MM.1S (cell line): ENCODE results near the gene EBP.

Experiments
- DNase-seq: peaks from one replicate; pipeline ENCODE4 v3.0.0-alpha.2; 2015
- H2AFZ ChIP-seq: fragments of 300-600 bp; sonication (generic); 2 replicates; pipeline ENCODE4 v1.6.0; 2016; ENCODE audit warnings: antibody characterized with exemption, low read length
- H3F3A ChIP-seq: fragments of 300-600 bp; sonication (generic); 2 replicates; pipeline ENCODE4 v1.6.1; 2016; ENCODE audit warnings: mild to moderate bottlenecking, antibody characterized with exemption, low read length, moderate library complexity, mixed read lengths; ENCODE audit not compliant: insufficient read depth
- H3K27ac ChIP-seq: fragments of 300-600 bp; sonication (generic); 2 replicates; pipeline ENCODE4 v1.5.1; 2016; ENCODE audit warnings: mild to moderate bottlenecking, low read length
- H3K27me3 ChIP-seq: fragments of 300-600 bp; sonication (generic); replicated peaks from 2 replicates; pipeline ENCODE4 v1.6.0; 2016; ENCODE audit warnings: low read length; ENCODE audit not compliant: insufficient read depth
- H3K36me3 ChIP-seq: fragments of 300-600 bp; sonication (generic); replicated peaks from 2 replicates; pipeline ENCODE4 v1.6.1; 2016; ENCODE audit warnings: mild to moderate bottlenecking, low read length, mixed read lengths; ENCODE audit not compliant: insufficient read depth
- H3K4me1 ChIP-seq: fragments of 300-600 bp; sonication (generic); 2 replicates; pipeline ENCODE4 v1.6.1; 2016; ENCODE audit warnings: low read length, mixed read lengths
- H3K4me2 ChIP-seq: fragments of 300-600 bp; sonication (generic); 2 replicates; pipeline ENCODE4 v1.6.0; 2016; ENCODE audit warnings: low read depth, low read length
- H3K4me3 ChIP-seq: fragments of 300-600 bp; sonication (generic); 2 replicates; pipeline ENCODE4 v1.5.1; 2016; ENCODE audit warnings: low read length, mixed read lengths
- H3K79me2 ChIP-seq: fragments of 300-600 bp; sonication (generic); 2 replicates; pipeline ENCODE4 v1.6.1; 2016; ENCODE audit warnings: mixed run types, low read length, mixed read lengths
- H3K9ac ChIP-seq: fragments of 300-600 bp; sonication (generic); 2 replicates; pipeline ENCODE4 v1.6.1; 2016; ENCODE audit warnings: low read length, mixed read lengths
- H3K9me2 ChIP-seq: fragments of 300-600 bp; sonication (generic); replicated peaks from 2 replicates; pipeline ENCODE4 v1.6.1; 2016; ENCODE audit warnings: mild to moderate bottlenecking, low read length, mixed read lengths; ENCODE audit not compliant: insufficient read depth
- H3K9me3 ChIP-seq: fragments of 300-600 bp; sonication (generic); replicated peaks from 2 replicates; pipeline ENCODE4 v1.6.1; 2016; ENCODE audit warnings: mild to moderate bottlenecking, low read length, mixed read lengths; ENCODE audit not compliant: insufficient read depth
- H4K20me1 ChIP-seq: fragments of 300-600 bp; sonication (generic); 2 replicates; pipeline ENCODE4 v1.6.1; 2016; ENCODE audit warnings: mild to moderate bottlenecking, low read length, moderate library complexity, mixed read lengths; ENCODE audit not compliant: insufficient read depth
- CTCF ChIP-seq: fragments of 300-600 bp; sonication (generic); IDR thresholded peaks from 2 replicates; pipeline ENCODE4 v1.5.1; 2016; ENCODE audit warnings: antibody characterized with exemption, low read length, mixed read lengths
- EZH2 ChIP-seq: fragments of 300-600 bp; sonication (generic); optimal IDR thresholded peaks from 2 replicates; pipeline ENCODE3; 2017; ENCODE audit warnings: low read depth, mild to moderate bottlenecking, antibody characterized with exemption, low read length, mixed read lengths
- EZH2phosphoT487 ChIP-seq: fragments of 300-600 bp; sonication (generic); IDR thresholded peaks from 2 replicates; pipeline ENCODE4 v1.6.1; 2018; ENCODE audit warnings: antibody characterized with exemption, low read length

Gene EBP

DNA sequence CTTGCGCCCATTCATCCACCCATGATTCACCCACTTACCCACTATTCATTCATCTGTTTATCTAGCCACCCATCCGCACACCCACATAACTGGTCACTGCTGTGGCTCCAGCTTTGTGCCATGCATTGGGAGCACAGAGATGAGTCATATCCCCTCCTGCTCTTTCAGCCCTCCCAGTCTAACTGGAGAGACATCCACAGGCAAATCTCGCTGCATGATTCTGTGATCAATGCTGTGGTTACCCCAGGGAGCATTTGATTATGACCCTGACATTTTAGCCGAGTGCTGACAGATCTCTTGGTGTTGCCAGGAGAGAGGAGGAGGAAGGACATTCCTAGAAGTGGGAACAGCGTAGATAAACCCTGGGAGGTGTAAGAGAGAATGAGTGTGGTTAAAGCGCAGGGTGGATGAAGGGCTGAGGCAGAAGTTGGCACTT is 23.2 kb upstream of the EBP start:
- no peak for DNase-seq
- Histone ChIP-seq H3K9me2 (no peaks in the 10 kb centered on the region), H3F3A (no peaks in the 10 kb centered on the region), H3K4me2 (no peak overlapping the region), H3K79me2 (no peaks in the 10 kb centered on the region), H3K27me3 (no peaks in the 10 kb centered on the region), H3K4me1 (no peaks in the 10 kb centered on the region), H2AFZ (no peak overlapping the region), H4K20me1 (no peaks in the 10 kb centered on the region), H3K27ac (no peak overlapping the region), H3K9ac (no peak overlapping the region), H3K9me3 (no peaks in the 10 kb centered on the region), H3K4me3 (no peak overlapping the region), H3K36me3 (no peaks in the 10 kb centered on the region)
- TF ChIP-seq EZH2phosphoT487 (no peak), CTCF (no peak), EZH2 (no peak)

GRCh38 chrX:48504261-48504660 is 17.3 kb upstream of the EBP start:
- H3K27ac ChIP-seq: no peak overlapping the region
- no peaks in the 10 kb centered on the region for H3K9me2 ChIP-seq
- H3K4me3 ChIP-seq: no peak overlapping the region
- no peaks in the 10 kb centered on the region for H3K4me1 ChIP-seq
- H3K9ac ChIP-seq: no peak overlapping the region
- no peaks in the 10 kb centered on the region for H3K36me3 ChIP-seq
- H4K20me1 ChIP-seq: no peaks in the 10 kb centered on the region
- H3K9me3 ChIP-seq: no peaks in the 10 kb centered on the region
- no peak overlapping the region for H3K4me2 ChIP-seq
- no peak for TF ChIP-seq EZH2
- TF ChIP-seq EZH2phosphoT487: no peak
- no peak for TF ChIP-seq CTCF
- no peaks in the 10 kb centered on the region for H3K79me2 ChIP-seq
- no peaks in the 10 kb centered on the region for H3K27me3 ChIP-seq
- no peak overlapping the region for H2AFZ ChIP-seq
- no peak for DNase-seq
- H3F3A ChIP-seq: no peaks in the 10 kb centered on the region

GRCh38 chrX:48505481-48505880 is 16.1 kb upstream of the EBP start:
- no peak overlapping the region for H3K27ac ChIP-seq
- no peaks in the 10 kb centered on the region for H4K20me1 ChIP-seq
- TF ChIP-seq CTCF (no peak), EZH2 (no peak), EZH2phosphoT487 (no peak)
- no peaks in the 10 kb centered on the region for H3K9me3 ChIP-seq
- no peaks in the 10 kb centered on the region for H3K79me2 ChIP-seq
- H3K4me3 ChIP-seq: no peak overlapping the region
- no peaks in the 10 kb centered on the region for H3K4me1 ChIP-seq
- no peaks in the 10 kb centered on the region for H3K36me3 ChIP-seq
- H2AFZ ChIP-seq: no peak overlapping the region
- DNase-seq: no peak
- H3F3A ChIP-seq: no peaks in the 10 kb centered on the region
- H3K27me3 ChIP-seq: no peaks in the 10 kb centered on the region
- no peak overlapping the region for H3K9ac ChIP-seq
- no peaks in the 10 kb centered on the region for H3K9me2 ChIP-seq
- H3K4me2 ChIP-seq: no peak overlapping the region
